ENCODE results near the gene RHOH. TPM values are rescaled to one million over a fixed set of nuclear protein-coding genes. Genes with fewer than 3 reads are reported as not detected.

The RHOH gene
- total RNA-seq, 6 experiments from 2014 or later, result not detected

DNA sequence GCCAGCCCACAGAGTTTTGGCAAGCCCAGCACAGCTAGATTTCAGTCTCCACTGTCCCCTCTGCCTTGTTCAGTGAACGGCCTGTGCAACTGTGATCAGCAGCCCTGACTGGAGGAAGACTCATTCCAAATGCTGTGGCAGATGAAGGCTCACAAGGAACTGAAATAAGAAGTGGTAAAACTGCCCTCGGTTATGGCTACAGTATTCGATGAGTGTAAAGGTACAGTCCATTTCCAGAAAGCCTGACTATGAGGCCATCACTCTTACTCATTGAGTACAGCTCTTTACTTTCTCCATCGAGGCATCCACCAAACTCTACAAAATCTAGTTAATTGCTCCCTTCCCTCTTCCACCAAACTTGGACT lies 69.1 kb downstream of the RHOH start:
- H3K4me1 Mint-ChIP-seq (ENCODE audit: low read depth), result peaks cover 7% of the 10 kb centered on the region
- TF ChIP-seq, protein P1, sequence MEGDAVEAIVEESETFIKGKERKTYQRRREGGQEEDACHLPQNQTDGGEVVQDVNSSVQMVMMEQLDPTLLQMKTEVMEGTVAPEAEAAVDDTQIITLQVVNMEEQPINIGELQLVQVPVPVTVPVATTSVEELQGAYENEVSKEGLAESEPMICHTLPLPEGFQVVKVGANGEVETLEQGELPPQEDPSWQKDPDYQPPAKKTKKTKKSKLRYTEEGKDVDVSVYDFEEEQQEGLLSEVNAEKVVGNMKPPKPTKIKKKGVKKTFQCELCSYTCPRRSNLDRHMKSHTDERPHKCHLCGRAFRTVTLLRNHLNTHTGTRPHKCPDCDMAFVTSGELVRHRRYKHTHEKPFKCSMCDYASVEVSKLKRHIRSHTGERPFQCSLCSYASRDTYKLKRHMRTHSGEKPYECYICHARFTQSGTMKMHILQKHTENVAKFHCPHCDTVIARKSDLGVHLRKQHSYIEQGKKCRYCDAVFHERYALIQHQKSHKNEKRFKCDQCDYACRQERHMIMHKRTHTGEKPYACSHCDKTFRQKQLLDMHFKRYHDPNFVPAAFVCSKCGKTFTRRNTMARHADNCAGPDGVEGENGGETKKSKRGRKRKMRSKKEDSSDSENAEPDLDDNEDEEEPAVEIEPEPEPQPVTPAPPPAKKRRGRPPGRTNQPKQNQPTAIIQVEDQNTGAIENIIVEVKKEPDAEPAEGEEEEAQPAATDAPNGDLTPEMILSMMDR (IDR thresholded peaks at IDR 0.05), result no peak
- H3K27ac Mint-ChIP-seq, result no peak overlapping the region
- peaks cover 42% of the 10 kb centered on the region for H3K27me3 Mint-ChIP-seq (ENCODE audit: insufficient read depth)
- no peak overlapping the region for H3K4me3 Mint-ChIP-seq
- no peaks in the 10 kb centered on the region for H3K9me3 Mint-ChIP-seq
- H3K36me3 Mint-ChIP-seq (ENCODE audit: low read depth), result no peaks in the 10 kb centered on the region
- DNase-seq, result no peak

DNA sequence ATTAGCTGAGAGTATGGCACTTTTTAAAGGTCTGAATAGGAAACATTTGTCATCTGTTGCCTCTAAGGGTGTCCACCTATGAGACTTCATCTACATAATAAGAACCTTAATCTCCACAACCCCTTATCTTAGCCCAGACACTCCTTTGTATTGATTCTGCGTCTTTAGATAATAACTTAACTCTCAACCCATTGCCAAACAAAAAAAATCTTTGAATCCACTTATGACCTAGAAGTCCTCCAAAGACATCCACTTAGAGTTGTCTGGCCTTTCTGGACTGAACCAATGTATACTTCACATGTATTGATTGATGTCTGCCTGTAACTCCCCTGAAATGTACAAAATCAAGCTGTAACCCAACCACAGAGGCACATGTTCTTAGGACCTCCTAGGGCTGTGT lies 72.3 kb downstream of the RHOH start:
- Mint-ChIP-seq H3K4me1 (ENCODE audit: low read depth) (peaks cover 7% of the 10 kb centered on the region), H3K4me3 (no peak overlapping the region), H3K36me3 (ENCODE audit: low read depth) (no peaks in the 10 kb centered on the region), H3K27ac (no peak overlapping the region), H3K9me3 (no peaks in the 10 kb centered on the region), H3K27me3 (ENCODE audit: insufficient read depth) (peaks cover 48% of the 10 kb centered on the region)
- TF ChIP-seq, protein P1 (IDR thresholded peaks at IDR 0.05), result no peak
- DNase-seq, result no peak

DNA sequence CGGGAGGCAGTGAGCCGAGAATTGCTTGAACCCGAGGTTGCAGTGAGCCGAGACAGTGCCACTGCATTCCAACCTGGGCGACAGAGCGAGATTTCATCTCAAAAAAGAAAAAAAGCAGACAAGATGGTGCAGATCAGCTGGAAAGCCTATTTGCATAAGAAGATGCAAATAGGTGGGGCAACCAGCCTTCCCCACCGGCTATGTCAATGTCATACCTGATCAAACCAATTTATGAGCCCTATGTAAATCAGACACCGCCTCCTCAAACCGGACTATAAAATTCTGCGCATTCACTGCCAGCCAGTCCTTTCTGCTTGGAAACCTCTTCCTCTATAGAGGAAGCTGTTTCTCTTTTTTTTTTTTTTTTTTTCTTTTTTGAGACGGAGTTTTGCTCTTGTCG lies 73.8 kb downstream of the RHOH start:
- Mint-ChIP-seq H3K27ac (no peak overlapping the region), H3K27me3 (ENCODE audit: insufficient read depth) (peaks cover 44% of the 10 kb centered on the region), H3K9me3 (no peaks in the 10 kb centered on the region), H3K36me3 (ENCODE audit: low read depth) (no peaks in the 10 kb centered on the region), H3K4me3 (no peak overlapping the region), H3K4me1 (ENCODE audit: low read depth) (no peaks in the 10 kb centered on the region)
- no peak for DNase-seq
- TF ChIP-seq, protein P1 (IDR thresholded peaks at IDR 0.05), result no peak

DNA sequence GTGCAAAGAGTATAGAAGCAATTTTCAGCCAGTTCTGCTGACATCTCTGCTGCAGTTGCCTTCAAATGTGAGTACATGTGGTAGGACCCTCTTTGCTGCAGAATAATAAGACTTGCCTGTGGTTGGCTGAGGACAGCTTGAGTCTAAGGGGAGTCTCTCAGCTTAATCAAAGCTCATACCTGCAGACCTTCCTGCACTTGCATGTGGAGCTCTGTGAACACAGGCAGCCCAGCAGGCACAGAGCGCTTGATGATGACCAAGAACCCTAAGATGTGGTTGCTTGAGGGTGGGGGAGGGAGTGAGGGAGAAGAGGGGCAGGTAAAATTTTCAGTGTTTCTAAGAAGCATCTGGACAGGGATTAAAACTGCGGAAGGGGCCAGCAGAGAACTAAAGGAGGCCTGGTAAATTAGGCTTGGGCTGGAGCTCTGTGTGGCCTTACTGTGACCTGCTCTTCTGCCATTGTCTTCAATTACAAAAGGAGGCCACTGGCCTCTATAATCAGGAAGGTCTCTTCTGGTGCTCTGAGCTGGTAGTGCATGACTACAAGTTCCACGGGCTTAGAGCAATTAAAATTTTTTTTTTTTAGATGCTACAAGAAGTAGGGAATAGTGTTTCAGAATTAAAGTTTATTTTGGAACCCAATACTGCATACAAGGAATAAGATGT lies 78.4 kb downstream of the RHOH start:
- H3K36me3 Mint-ChIP-seq (ENCODE audit: low read depth), result no peaks in the 10 kb centered on the region
- peaks cover 21% of the 10 kb centered on the region for H3K27me3 Mint-ChIP-seq (ENCODE audit: insufficient read depth)
- H3K4me3 Mint-ChIP-seq, result no peak overlapping the region
- no peaks in the 10 kb centered on the region for H3K4me1 Mint-ChIP-seq (ENCODE audit: low read depth)
- H3K27ac Mint-ChIP-seq, result no peak overlapping the region
- TF ChIP-seq, protein P1 (IDR thresholded peaks at IDR 0.05), result no peak
- H3K9me3 Mint-ChIP-seq, result no peaks in the 10 kb centered on the region
- no peak for DNase-seq

DNA sequence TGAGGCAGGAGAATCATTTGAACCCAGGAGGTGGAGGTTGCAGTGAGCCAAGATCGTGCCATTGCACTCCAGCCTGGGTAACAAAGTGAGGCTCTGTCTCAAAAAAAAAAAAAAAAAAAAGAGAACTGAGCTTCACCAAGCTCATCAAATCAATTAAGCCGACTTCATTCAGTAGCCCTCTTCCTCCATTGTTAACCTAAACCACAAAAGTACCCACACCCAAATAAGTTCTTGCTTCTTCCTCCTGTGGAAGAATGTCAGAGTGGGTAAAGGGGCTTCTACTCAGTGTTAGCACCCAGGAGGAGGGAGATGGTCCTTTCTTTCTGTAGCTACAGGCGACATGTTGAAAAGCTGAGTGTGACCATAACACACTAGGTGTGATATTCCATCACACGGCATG lies 79.7 kb downstream of the RHOH start:
- TF ChIP-seq, protein P1 (IDR thresholded peaks at IDR 0.05), result no peak
- no peaks in the 10 kb centered on the region for H3K36me3 Mint-ChIP-seq (ENCODE audit: low read depth)
- no peaks in the 10 kb centered on the region for H3K4me1 Mint-ChIP-seq (ENCODE audit: low read depth)
- peaks cover 27% of the 10 kb centered on the region for H3K27me3 Mint-ChIP-seq (ENCODE audit: insufficient read depth)
- H3K4me3 Mint-ChIP-seq, result no peak overlapping the region
- no peaks in the 10 kb centered on the region for H3K9me3 Mint-ChIP-seq
- H3K27ac Mint-ChIP-seq, result no peak overlapping the region
- no peak for DNase-seq

DNA sequence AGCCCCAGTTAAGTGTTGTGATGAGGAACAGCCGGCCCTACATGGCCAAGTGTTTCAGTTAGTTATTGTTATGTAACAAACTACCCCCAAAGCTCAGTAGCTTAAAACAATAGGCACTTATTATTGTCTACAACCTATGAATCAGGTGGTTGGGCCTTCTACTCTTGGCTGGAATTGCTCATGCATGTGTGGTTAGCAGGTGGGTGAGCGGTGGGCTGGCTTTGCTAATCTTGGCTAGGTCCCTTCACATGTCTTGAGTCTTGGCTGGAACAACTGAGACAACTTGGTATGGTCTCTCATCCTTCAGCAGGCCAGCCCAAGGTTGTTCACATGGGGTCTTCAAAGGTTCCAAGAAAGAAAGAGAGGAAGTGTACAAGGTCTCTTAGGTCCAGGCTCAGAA lies 83.8 kb downstream of the RHOH start:
- peaks cover 31% of the 10 kb centered on the region for H3K27me3 Mint-ChIP-seq (ENCODE audit: insufficient read depth)
- no peak overlapping the region for H3K4me3 Mint-ChIP-seq
- no peak overlapping the region for H3K27ac Mint-ChIP-seq
- no peaks in the 10 kb centered on the region for H3K4me1 Mint-ChIP-seq (ENCODE audit: low read depth)
- no peaks in the 10 kb centered on the region for H3K9me3 Mint-ChIP-seq
- no peak for DNase-seq
- TF ChIP-seq, protein P1 (IDR thresholded peaks at IDR 0.05), result no peak
- no peaks in the 10 kb centered on the region for H3K36me3 Mint-ChIP-seq (ENCODE audit: low read depth)
